A549 (cell line): ENCODE data around the gene ADI1.

Experiments
- BHLHE40 ChIP-seq: IDR thresholded peaks from 2 replicates; pipeline ENCODE4 v1.6.1; 2012; ENCODE audit warnings: low read depth, low read length, inconsistent platforms
- CHD4 ChIP-seq: fragments of 200-600 bp; sonication (generic); IDR thresholded peaks from 2 replicates; pipeline ENCODE4 v1.6.1; 2016; ENCODE audit warnings: antibody characterized with exemption, mild to moderate bottlenecking, borderline replicate concordance
- POLR2A ChIP-seq: IDR thresholded peaks from 2 replicates; pipeline ENCODE4 v1.6.1; 2012; ENCODE audit warnings: mild to moderate bottlenecking, low read length
- SMC3 ChIP-seq: fragments of >200 bp; sonication (Bioruptor Twin); formaldehyde crosslinking; IDR thresholded peaks from 3 replicates; pipeline ENCODE4 v1.6.1; 2018; ENCODE audit warnings: inconsistent platforms
- TF ChIP-seq, protein P1 (sequence below): fragments of >200 bp; sonication (Bioruptor Twin); formaldehyde crosslinking; IDR thresholded peaks from 3 replicates; pipeline ENCODE4 v1.5.1; 2016

DNA sequence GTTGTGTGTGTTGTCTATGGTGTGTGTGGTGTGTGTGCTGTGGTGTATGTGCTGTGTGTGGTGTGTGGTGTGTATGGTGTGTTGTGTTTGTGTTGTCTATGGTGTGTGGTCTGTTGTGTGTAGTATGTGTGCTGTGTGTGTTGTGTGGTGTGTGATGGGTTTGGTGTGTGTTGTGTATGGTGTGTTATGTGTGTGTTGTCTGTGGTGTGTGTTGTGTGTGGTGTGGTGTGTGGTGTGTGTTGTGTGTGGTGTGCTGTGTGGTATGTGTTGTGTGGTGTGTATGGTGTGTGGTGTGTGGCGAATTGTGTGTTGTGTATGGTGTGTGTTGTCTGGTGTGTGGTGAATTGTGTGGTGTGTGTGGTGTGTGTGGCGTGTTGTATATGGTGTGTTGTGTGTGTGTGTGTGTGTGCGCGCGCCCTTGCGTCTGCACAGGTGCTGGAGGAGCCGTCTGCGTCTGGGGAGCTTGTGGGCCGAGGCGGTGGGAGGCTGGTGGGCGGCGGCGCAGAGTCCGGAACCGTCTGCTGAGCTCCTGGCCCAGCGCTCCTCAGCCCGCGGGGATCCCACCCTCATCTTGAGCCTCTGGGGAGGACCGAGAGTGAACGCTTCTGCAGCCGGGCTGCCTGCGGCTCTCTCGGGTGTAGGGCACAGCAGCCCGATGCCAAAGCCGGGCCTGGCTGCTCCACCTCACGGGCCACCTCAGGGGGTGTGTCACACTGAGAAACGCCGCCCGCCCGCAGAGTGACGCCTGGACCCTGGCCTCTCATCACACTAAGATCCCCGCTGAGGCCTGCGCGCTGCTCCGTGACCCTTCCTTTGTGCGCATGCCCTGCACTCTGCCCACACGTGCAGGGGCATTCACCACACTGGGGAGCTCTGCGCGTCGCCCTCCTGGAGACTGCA lies 8.8 kb upstream of the ADI1 start:
- TF ChIP-seq SMC3, result no peak
- TF ChIP-seq POLR2A, result peak; percentile 3; the same call in 1 of the 2 replicates
- TF ChIP-seq, protein P1, sequence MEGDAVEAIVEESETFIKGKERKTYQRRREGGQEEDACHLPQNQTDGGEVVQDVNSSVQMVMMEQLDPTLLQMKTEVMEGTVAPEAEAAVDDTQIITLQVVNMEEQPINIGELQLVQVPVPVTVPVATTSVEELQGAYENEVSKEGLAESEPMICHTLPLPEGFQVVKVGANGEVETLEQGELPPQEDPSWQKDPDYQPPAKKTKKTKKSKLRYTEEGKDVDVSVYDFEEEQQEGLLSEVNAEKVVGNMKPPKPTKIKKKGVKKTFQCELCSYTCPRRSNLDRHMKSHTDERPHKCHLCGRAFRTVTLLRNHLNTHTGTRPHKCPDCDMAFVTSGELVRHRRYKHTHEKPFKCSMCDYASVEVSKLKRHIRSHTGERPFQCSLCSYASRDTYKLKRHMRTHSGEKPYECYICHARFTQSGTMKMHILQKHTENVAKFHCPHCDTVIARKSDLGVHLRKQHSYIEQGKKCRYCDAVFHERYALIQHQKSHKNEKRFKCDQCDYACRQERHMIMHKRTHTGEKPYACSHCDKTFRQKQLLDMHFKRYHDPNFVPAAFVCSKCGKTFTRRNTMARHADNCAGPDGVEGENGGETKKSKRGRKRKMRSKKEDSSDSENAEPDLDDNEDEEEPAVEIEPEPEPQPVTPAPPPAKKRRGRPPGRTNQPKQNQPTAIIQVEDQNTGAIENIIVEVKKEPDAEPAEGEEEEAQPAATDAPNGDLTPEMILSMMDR, result no peak
- TF ChIP-seq BHLHE40, result no peak
- TF ChIP-seq CHD4, result no peak
